Superior temporal gyrus (tissue), 1 donor: ENCODE results near the gene GALP.
"Not testable (repeated sequence)": the region's sequence is repeated elsewhere in the genome, so short reads cannot be mapped to it uniquely, and the experiment has no call there.

Experiments
- DNase-seq: peaks from one replicate; pipeline ENCODE4 v3.0.0-alpha.2; 2016; ENCODE audit errors: extremely low spot score

Gene GALP

DNA sequence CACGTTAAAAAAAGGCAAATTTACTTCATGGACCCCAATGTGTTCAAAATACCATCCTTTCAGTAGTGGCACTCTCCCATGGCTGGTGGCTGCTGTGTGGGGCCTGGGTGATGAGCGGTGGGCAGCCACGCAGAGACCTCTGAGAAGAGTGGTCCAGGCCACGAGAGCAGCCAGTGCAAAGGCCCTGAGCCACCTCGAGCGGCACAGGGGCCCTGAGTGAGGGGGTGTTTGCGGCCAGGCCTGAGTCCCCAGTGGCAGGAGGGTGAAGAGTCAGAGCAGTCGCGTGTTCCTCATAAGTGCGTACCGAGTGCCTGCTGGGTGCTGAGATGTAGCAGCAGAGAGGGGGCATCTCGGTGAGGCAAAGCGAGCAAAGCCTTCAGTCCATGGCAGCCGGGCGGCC, 27.7 kb upstream of the GALP start:
- DNase-seq = no peak

DNA sequence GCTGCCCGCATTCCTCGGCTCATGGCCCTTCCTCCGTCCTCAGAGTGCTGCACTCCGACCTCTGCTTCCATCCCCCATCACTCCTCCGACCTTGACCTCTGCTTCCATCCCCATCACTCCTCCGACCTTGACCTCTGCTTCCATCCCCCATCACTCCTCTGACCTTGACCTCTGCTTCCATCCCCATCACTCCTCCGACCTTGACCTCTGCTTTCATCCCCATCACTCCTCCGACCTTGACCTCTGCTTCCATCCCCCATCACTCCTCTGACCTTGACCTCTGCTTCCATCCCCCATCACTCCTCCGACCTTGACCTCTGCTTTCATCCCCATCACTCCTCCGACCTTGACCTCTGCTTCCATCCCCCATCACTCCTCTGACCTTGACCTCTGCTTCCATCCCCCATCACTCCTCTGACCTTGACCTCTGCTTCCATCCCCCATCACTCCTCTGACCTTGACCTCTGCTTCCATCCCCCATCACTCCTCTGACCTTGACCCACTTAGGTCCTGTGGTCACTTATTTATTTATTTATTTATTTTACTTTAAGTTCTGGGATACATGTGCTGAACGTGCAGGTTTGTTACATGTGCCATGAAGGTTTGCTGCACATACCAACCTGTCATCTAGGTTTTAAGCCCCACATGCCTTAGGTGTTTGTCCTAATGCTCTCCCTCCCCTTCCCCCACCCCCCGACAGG, 26.7 kb upstream of the GALP start:
- not testable (repeated sequence) for DNase-seq

DNA sequence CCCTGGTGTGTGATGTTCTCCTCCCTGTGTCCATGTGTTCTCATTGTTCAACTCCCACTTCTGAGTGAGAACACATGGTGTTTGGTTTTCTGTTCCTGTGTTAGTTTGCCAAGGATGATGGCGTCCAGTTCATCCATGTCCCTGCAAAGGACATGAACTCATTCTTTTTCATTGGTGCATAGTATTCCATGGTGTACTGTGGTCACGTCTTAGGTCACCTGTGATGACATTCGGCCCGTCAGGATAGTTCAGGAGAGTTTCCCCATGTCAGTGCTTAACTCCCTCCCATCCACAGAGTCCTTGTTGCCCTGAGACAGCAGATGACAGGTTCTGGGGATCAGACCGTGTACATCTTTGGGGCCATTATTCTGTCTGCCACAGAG, 26.2 kb upstream of the GALP start:
- DNase-seq = no peak

GRCh38 chr19:56150358-56150757, 25.4 kb upstream of the GALP start:
- DNase-seq = no peak

GRCh38 chr19:56152644-56153043, 23.2 kb upstream of the GALP start:
- no peak for DNase-seq

DNA sequence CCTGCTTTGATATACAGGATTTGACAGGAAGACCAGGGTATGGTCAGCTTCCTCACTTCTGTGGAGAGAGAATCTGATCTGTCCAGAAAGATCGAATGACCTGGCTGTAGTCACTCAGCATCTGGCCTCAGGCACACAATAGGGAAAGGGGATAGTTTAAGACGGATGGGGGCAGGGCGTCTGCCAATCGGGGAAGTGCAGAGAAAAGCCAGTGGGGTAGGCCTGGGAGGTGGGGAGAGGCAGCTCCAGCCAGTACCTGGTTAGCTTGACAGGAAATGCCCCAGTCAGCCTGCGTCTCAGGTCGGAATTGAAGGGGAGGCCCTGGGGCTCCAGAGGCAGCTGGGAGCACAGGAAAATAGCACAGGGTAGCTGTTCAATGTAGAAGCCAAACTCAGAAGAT, 22.3 kb upstream of the GALP start:
- no peak for DNase-seq

DNA sequence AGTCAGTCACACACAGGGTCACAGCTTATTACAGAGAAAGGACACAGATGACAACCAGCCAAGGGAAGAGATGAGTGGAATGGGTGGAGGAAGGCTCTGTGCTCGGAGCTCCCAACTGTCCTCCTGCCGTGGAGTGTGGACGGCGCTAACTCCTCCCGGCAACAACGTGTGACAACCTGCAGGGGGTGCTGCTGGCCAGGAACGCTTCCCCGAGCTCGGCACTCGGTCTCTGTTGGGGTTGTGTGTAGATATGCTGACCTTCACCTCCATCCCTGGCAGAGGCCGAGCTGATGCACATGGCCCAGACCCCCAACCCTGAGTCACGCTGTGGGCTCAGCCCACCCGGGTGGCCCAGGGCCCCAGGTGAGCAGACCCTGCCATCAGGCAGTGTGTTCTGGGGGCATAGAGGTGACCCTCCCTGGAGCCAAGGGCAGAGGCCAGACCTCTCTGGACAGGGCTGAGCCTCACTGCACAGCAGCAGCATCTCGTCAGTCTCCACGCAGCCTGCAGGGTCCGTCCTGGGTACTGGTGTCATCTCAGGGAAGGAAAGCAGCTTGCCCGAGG, 20.6 kb upstream of the GALP start:
- DNase-seq = no peak

DNA sequence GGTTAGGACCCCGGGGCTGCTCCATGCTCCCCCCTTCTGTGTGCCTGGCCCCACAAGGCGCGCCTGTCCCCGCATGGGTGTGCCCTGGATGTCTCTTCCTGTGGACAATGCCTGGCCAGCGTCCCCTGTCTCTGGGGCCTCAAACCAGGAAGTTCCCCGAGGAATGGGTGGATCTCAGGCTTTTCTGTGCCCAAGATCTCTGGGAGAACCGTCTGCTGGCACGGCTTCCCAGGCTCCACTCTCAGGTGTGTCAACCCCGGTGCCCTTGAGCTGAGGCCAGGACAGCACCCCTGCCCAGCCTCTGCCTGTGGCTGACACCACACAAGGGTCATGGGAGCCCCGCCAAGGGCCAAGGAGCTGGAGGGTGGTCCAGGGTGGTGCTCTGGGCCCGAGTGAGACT, 19.0 kb upstream of the GALP start:
- DNase-seq = no peak

GRCh38 chr19:56158170-56158757, 17.5 kb upstream of the GALP start:
- DNase-seq = no peak

DNA sequence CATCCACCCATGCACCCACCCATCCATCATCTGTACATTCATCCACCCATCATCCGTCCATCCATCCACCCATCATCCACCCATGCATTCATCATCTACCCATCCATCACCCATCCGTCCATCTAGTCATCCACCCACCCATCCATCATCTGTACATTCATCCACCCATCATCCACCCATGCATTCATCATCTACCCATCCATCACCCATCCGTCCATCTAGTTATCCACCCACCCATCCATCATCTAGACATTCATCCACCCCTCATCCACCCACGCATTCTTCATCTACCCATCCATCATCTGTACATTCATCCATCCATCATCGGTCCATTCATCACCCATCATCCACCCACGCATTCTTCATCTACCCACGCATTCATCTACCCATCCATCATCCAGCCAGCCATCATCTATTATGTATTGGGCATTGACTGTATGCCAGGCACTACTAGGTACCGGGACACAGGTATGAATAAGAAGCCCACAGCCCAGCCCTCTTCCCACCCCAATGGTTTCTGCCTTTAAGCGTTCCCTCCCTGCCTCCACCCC, 16.7 kb upstream of the GALP start:
- DNase-seq = no peak

DNA sequence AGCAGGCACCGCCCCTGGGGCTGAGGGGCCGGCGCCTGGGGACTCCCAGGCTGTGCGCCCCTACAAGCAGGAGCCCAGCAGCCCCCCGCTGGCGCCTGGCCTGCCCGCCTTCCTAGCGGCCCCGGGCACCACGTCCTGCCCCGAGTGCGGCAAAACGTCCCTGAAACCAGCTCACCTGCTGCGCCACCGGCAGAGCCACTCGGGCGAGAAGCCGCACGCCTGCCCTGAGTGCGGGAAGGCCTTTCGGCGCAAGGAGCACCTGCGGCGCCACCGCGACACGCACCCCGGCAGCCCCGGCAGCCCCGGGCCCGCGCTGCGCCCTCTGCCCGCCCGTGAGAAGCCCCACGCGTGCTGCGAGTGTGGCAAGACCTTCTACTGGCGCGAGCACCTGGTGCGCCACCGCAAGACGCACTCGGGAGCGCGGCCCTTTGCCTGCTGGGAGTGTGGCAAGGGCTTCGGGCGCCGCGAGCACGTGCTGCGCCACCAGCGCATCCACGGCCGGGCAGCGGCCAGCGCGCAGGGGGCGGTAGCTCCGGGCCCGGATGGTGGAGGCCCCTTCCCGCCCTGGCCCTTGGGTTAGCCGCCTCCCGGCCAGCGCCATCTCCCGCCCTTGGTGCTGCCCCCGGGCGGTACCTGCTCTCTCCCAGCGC, 16.1 kb upstream of the GALP start:
- no peak for DNase-seq

DNA sequence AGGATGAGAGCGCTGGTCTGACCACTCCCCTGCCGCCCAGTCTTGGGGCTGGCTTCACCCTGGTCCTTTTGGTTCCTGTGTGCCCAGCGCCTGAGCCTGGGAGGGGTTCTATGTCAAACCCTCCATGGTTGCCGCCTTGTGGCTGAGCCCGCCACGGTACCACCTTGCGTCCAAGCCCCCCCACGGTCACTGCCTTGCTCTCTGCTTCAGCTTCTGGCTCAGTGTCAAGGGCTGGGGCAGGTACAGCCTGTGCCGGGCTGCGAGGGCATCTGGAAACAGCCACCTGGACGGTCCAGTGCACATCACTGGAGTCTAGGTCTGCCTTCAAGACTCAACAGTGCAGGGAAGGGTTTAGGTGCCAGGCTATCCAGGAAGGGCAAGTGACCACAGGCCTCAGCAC, 14.3 kb upstream of the GALP start:
- DNase-seq = no peak

GRCh38 chr19:56162258-56162657, 13.6 kb upstream of the GALP start:
- DNase-seq = no peak

DNA sequence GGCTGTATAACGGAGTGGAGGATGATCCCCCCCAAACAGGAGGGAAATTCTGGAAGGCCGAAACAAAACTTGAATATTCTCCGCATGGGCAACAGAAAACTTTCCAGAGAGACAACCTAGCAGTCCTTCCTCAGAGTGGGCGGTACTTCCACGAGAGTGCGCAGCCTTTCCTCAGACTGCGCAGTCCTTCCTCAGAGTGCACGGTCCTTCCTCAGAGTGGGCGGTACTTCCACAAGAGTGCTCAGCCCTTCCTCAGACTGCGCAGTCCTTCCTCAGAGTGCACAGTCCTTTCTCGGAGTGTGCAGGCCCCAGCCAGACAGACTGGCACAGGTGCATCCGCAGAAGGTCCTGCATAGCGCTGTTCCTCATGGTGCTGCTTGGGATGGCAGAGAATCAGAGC, 12.7 kb upstream of the GALP start:
- no peak for DNase-seq

GRCh38 chr19:56167064-56167578, 8.7 kb upstream of the GALP start:
- no peak for DNase-seq

GRCh38 chr19:56170261-56170660, 5.5 kb upstream of the GALP start:
- DNase-seq = no peak

DNA sequence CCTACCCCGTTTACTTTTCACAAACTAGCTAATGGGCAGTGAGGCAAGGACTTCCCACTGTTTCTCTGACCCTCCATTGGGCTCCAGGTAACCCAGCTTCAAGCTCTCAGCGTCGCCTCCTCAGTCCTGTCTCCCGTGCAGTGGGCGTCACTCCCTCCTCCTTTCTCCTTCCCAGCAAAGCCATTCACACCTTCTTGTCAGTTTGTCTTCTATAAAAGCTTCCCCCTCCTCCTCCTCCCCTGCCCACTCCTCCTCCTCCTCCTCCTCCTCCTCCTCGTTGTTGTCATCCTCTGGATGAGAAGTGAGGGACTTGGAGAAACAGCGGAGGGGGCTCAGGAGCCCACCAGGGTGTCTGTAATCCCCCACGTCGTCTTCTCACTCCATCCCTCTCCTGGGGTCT, 1.7 kb upstream of the GALP start:
- no peak for DNase-seq

DNA sequence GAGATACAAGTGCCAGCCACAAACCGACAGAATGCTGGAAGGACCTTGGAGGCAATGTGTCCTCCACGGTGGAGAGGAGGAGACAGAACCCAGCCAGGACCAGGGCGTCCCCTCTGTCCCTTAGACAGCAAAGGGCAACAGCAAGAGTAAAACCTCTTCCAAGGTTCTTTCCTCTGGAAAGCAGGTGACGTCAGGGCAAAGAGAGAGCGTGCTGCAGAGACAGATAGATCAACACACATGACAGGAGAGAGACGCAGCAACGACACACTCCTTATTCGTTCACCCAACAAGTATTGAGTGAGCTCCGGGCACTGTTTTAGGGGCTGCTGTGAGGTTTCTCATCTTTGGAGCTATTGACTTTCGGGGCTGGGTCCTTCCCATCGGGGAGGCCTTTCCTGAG, 1.3 kb upstream of the GALP start:
- DNase-seq = no peak

GRCh38 chr19:56176310-56176709, 502 bp downstream of the GALP start:
- DNase-seq = not testable (repeated sequence)

DNA sequence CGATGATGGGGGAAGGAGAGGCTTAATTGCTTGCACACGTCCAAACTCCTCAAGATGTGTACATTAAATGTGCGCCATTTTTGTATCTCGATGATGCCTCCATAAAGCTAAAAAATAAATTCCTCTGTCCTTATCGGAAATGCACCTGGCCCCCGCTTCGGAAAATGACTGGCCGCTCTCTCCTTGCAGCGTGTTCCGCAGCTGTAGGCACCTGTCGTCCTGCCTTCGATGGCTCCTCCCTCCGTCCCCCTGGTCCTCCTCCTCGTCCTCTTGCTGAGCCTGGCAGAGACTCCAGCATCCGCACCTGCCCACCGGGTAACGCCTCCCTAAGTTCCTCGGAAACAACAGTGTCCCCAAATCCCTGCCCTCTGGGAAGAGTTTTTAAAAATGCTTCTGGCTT, 1.1 kb downstream of the GALP start:
- DNase-seq = no peak

DNA sequence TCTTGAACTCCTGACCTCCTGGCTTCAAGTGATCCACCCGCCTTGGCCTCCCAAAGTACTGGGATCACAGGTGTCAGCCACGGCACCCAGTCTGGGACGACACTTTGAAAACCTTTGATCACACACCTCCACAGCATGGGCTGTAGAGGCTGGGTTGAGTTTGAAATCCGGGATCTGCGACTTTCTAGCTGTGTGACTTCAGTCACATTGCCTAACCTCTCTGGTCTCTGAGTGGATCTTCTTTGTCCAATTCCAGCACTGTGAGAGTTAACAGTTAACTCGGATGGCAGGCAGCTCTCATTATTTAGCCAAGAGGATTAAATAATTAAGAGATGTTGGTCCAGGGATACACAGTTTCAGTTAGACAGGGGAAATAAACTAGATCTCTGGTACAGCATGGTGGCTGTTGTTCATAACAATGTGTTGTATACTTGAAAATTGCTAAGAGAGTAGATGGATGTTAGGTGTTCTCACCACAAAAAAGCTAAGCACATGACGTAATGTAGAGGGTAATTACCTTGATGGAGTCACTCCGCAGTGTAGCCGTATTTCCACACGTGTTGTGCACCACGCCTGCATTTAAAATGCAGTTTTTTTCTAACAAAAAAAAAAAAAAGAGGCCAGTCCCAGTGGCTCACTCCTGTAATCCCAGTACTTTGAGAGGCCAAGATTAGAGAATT, 1.9 kb downstream of the GALP start:
- no peak for DNase-seq

GRCh38 chr19:56189785-56190184, 14.0 kb downstream of the GALP start:
- no peak for DNase-seq
